ENCODE data around the gene AQP1. TPM values are rescaled to one million over a fixed set of nuclear protein-coding genes. Genes with fewer than 3 reads are reported as not detected.

AQP1 gene
- total RNA-seq, 1 donor from 2014 or later: 6.0 TPM

- no peak for TF ChIP-seq CTCF (conservative IDR thresholded peaks at IDR 0.05)
- Mint-ChIP-seq H3K27ac (no peak overlapping the region), H3K4me3 (no peak overlapping the region), H3K9me3 (no peaks in the 10 kb centered on the region), H3K4me1 (ENCODE audit: unreplicated experiment) (peaks cover 14% of the 10 kb centered on the region), H3K27me3 (no peaks in the 10 kb centered on the region), H3K36me3 (no peaks in the 10 kb centered on the region)
- DNase-seq (ENCODE audit: extremely low spot score, unreplicated experiment): no peak
Observed at GRCh38 chr7:30906515-30907240, 5.0 kb upstream of the AQP1 start.

- Mint-ChIP-seq H3K27me3 (no peaks in the 10 kb centered on the region), H3K36me3 (no peaks in the 10 kb centered on the region), H3K4me1 (ENCODE audit: unreplicated experiment) (peaks cover 17% of the 10 kb centered on the region), H3K4me3 (no peak overlapping the region), H3K27ac (no peak overlapping the region), H3K9me3 (no peaks in the 10 kb centered on the region)
- TF ChIP-seq CTCF (conservative IDR thresholded peaks at IDR 0.05): no peak
- no peak for DNase-seq (ENCODE audit: extremely low spot score, unreplicated experiment)
Observed at GRCh38 chr7:30907527-30908267, 4.0 kb upstream of the AQP1 start.

GRCh38 chr7:30908681-30909080 lies 3.0 kb upstream of the AQP1 start:
- DNase-seq (ENCODE audit: extremely low spot score, unreplicated experiment): no peak
- Mint-ChIP-seq H3K4me3 (no peak overlapping the region), H3K9me3 (no peaks in the 10 kb centered on the region), H3K36me3 (no peaks in the 10 kb centered on the region), H3K4me1 (ENCODE audit: unreplicated experiment) (peaks cover 23% of the 10 kb centered on the region), H3K27ac (no peak overlapping the region), H3K27me3 (no peaks in the 10 kb centered on the region)
- TF ChIP-seq CTCF (conservative IDR thresholded peaks at IDR 0.05): peak; percentile 30

GRCh38 chr7:30909431-30909830 lies 2.2 kb upstream of the AQP1 start:
- no peak for DNase-seq (ENCODE audit: extremely low spot score, unreplicated experiment)
- no peak overlapping the region for H3K4me3 Mint-ChIP-seq
- H3K27me3 Mint-ChIP-seq: no peaks in the 10 kb centered on the region
- no peaks in the 10 kb centered on the region for H3K36me3 Mint-ChIP-seq
- no peaks in the 10 kb centered on the region for H3K9me3 Mint-ChIP-seq
- no peak overlapping the region for H3K27ac Mint-ChIP-seq
- peaks cover 23% of the 10 kb centered on the region for H3K4me1 Mint-ChIP-seq (ENCODE audit: unreplicated experiment)
- no peak for TF ChIP-seq CTCF (conservative IDR thresholded peaks at IDR 0.05)

- Mint-ChIP-seq H3K27me3 (no peaks in the 10 kb centered on the region), H3K4me1 (ENCODE audit: unreplicated experiment) (peaks cover 23% of the 10 kb centered on the region), H3K27ac (no peak overlapping the region), H3K9me3 (no peaks in the 10 kb centered on the region), H3K4me3 (no peak overlapping the region), H3K36me3 (no peaks in the 10 kb centered on the region)
- DNase-seq (ENCODE audit: extremely low spot score, unreplicated experiment): no peak
- no peak for TF ChIP-seq CTCF (conservative IDR thresholded peaks at IDR 0.05)
Observed at GRCh38 chr7:30910411-30911073, 1.1 kb upstream of the AQP1 start.

Data from type B pancreatic cell (in vitro differentiated cells).